Measurements from ENCODE around the gene ZBTB39.

- TF ChIP-seq POLR2A (IDR thresholded peaks at IDR 0.05) (no peak), CTCF (IDR thresholded peaks at IDR 0.05) (no peak), POLR2AphosphoS5 (IDR thresholded peaks at IDR 0.05) (no peak)
Observed at GRCh38 chr12:56948881-56949280, 57.5 kb downstream of the ZBTB39 start.

All from gastroesophageal sphincter (tissue), 3 donors.